Neutrophil (primary cell): ENCODE data around the gene FN1.

Experiments used
- H3K27ac ChIP-seq: fragments of 200-600 bp; sonication (generic); 2 replicates; pipeline ENCODE4 v1.5.1; 2016; ENCODE audit warnings: mild to moderate bottlenecking, moderate library complexity
- H3K27me3 ChIP-seq: fragments of 200-600 bp; sonication (generic); 2 replicates; pipeline ENCODE4 v1.6.0; 2016; ENCODE audit warnings: mild to moderate bottlenecking
- H3K36me3 ChIP-seq: fragments of 200-600 bp; sonication (generic); 2 replicates; pipeline ENCODE4 v1.5.1; 2017
- H3K4me1 ChIP-seq, 2 experiments: fragments of 200-600 bp in 1 of 2; sonication (generic) in 1 of 2; 1 replicate in 1 of 2; 2 replicates in 1 of 2; pipeline versions ENCODE4 v1.5.1 to v1.6.1; 2013 to 2016; ENCODE audit warnings: low read depth in 1 of 2, low read length in 1 of 2, mild to moderate bottlenecking in 1 of 2, moderate library complexity in 1 of 2; ENCODE audit not compliant: control insufficient read depth in 1 of 2, insufficient read depth in 1 of 2
- H3K4me3 ChIP-seq, 2 experiments: fragments of 200-600 bp in 1 of 2; sonication (generic) in 1 of 2; 1 replicate in 1 of 2; 2 replicates in 1 of 2; pipeline ENCODE4 v1.5.1; 2013 to 2016; ENCODE audit warnings: low read depth in 1 of 2, low read length in 1 of 2, mild to moderate bottlenecking in 1 of 2, moderate library complexity in 1 of 2
- H3K9me3 ChIP-seq: fragments of 200-600 bp; sonication (generic); 2 replicates; pipeline ENCODE4 v1.5.1; 2016
- TF ChIP-seq, protein P1 (sequence below): fragments of 200-600 bp; sonication (generic); IDR thresholded peaks from 2 replicates; pipeline ENCODE4 v1.5.1; 2016; ENCODE audit warnings: antibody characterized with exemption

Gene FN1

DNA sequence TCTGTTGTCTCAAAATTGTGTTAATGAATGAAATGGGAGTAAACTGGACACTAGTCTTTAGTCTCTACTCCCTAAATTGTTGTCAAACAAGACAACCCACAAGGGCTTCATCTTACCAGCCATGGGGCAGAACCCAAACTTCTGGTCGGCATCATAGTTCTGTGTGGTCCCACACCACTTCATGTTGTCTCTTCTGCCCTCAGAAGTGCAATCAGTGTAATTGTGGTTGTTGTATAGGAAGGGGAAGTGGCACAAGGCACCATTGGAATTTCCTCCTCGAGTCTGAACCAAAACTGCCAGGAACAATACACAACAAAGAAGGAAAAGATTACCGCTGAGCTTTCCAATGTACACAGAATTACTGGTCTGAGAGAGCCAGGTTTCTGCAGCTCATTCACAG, 12.6 kb downstream of the FN1 start:
- no peaks in the 10 kb centered on the region for H3K4me1 ChIP-seq
- peaks cover 71% of the 10 kb centered on the region for H3K27me3 ChIP-seq
- no peak overlapping the region for H3K4me3 ChIP-seq
- no peaks in the 10 kb centered on the region for H3K36me3 ChIP-seq
- TF ChIP-seq, protein P1, sequence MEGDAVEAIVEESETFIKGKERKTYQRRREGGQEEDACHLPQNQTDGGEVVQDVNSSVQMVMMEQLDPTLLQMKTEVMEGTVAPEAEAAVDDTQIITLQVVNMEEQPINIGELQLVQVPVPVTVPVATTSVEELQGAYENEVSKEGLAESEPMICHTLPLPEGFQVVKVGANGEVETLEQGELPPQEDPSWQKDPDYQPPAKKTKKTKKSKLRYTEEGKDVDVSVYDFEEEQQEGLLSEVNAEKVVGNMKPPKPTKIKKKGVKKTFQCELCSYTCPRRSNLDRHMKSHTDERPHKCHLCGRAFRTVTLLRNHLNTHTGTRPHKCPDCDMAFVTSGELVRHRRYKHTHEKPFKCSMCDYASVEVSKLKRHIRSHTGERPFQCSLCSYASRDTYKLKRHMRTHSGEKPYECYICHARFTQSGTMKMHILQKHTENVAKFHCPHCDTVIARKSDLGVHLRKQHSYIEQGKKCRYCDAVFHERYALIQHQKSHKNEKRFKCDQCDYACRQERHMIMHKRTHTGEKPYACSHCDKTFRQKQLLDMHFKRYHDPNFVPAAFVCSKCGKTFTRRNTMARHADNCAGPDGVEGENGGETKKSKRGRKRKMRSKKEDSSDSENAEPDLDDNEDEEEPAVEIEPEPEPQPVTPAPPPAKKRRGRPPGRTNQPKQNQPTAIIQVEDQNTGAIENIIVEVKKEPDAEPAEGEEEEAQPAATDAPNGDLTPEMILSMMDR, result no peak
- H3K27ac ChIP-seq, result no peak overlapping the region
- H3K9me3 ChIP-seq, result no peaks in the 10 kb centered on the region

DNA sequence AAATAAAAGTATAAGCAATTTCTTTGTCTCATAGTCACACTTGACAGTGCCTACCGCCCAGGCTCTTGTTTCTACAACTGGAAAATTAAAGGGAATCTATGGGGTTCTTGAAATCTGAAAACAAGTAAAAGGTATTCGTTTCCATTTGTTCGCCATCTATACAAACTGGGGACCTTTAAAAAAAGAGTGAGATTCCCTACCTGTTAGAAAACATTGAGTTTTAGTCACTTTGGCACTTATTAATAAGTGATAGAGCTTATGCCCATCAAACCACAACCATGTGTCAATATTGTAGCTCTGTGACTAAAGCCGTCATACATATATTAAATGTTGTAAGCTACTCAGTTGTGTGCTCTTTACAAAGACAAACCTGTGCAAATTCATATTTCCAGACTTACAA, 13.2 kb downstream of the FN1 start:
- Histone ChIP-seq H3K4me3 (no peak overlapping the region), H3K4me1 (no peaks in the 10 kb centered on the region), H3K9me3 (no peaks in the 10 kb centered on the region), H3K27ac (no peak overlapping the region), H3K27me3 (peaks cover 66% of the 10 kb centered on the region), H3K36me3 (no peaks in the 10 kb centered on the region)
- TF ChIP-seq, protein P1, result no peak

GRCh38 chr2:215421859-215422461, 13.9 kb downstream of the FN1 start:
- H3K4me1 ChIP-seq, result no peaks in the 10 kb centered on the region
- TF ChIP-seq, protein P1, result no peak

DNA sequence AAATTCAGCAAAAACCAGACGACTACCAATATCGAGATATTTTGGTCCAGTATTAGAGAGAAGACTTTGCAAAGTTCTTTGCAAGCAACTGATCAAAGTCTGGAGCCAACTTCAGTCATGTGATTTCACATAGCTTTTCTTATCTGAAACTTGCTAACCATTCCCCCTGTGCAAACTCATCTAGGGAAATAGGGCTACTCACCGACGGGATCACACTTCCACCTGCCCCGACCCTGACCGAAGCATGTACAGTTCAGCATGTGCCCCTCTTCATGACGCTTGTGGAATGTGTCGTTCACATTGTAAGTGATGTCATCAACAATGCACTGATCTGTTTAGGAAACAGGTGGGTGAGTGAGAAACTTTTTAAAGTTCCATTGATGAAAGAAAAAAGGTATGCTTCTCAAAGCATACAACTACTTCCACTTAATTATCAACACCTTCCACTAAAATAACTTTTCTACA, 15.4 kb downstream of the FN1 start:
- TF ChIP-seq, protein P1, result no peak
- no peaks in the 10 kb centered on the region for H3K4me1 ChIP-seq

More at GRCh38 chr2:215421859-215422461, 13.9 kb downstream of the FN1 start:
- no peak overlapping the region for H3K27ac ChIP-seq
- H3K36me3 ChIP-seq, result no peaks in the 10 kb centered on the region
- peaks cover 65% of the 10 kb centered on the region for H3K27me3 ChIP-seq
- no peak overlapping the region for H3K4me3 ChIP-seq
- H3K9me3 ChIP-seq, result no peaks in the 10 kb centered on the region

GRCh38 chr2:215419769-215420470, 15.9 kb downstream of the FN1 start:
- Histone ChIP-seq H3K36me3 (no peaks in the 10 kb centered on the region), H3K4me3 (no peak overlapping the region), H3K27me3 (peaks cover 67% of the 10 kb centered on the region), H3K27ac (no peak overlapping the region), H3K9me3 (no peaks in the 10 kb centered on the region), H3K4me1 (no peaks in the 10 kb centered on the region)
- TF ChIP-seq, protein P1, result no peak

More for the DNA sequence above, 15.4 kb downstream of the FN1 start:
- Histone ChIP-seq H3K27me3 (peaks cover 67% of the 10 kb centered on the region), H3K9me3 (no peaks in the 10 kb centered on the region), H3K36me3 (no peaks in the 10 kb centered on the region), H3K27ac (no peak overlapping the region), H3K4me3 (no peak overlapping the region)
